SK-N-SH (cell line): ENCODE results near the gene PLA2G6.

Experiments used
- EP300 ChIP-seq, 2 experiments: IDR thresholded peaks; 2 replicates each; pipeline versions ENCODE4 v1.4.0 to v1.6.1; 2012; ENCODE audit warnings: borderline replicate concordance in 1 of 2, low read depth in 1 of 2, low read length in 1 of 2
- EZH2phosphoT487 ChIP-seq: fragments of 200-600 bp; sonication (generic); IDR thresholded peaks from 2 replicates; pipeline ENCODE4 v1.6.1; 2017; ENCODE audit warnings: low read depth, mixed run types, mild to moderate bottlenecking, antibody characterized with exemption, moderate library complexity, borderline replicate concordance
- GATA2 ChIP-seq: sonication (generic); formaldehyde crosslinking; IDR thresholded peaks from 2 replicates; pipeline ENCODE4 v1.5.0; 2020; ENCODE audit warnings: mild to moderate bottlenecking, missing genetic modification reagents
- POLR2AphosphoS5 ChIP-seq: IDR thresholded peaks from 2 replicates; pipeline ENCODE4 v1.6.1; 2012; ENCODE audit warnings: low read depth, low read length
- REST ChIP-seq: IDR thresholded peaks from 2 replicates; pipeline ENCODE4 v1.6.1; 2012; ENCODE audit warnings: mild to moderate bottlenecking, low read depth, low read length, moderate library complexity
- RXRA ChIP-seq: IDR thresholded peaks from 2 replicates; pipeline ENCODE4 v1.4.0; 2012; ENCODE audit warnings: low read depth, mild to moderate bottlenecking, borderline replicate concordance
- SMC3 ChIP-seq: IDR thresholded peaks from 2 replicates; pipeline ENCODE4 v1.6.1; 2012; ENCODE audit warnings: low read depth, low read length, improper control_type of control experiment
- TAF1 ChIP-seq: IDR thresholded peaks from 2 replicates; pipeline ENCODE4 v1.6.1; 2012; ENCODE audit warnings: low read depth, mild to moderate bottlenecking, low read length, moderate library complexity, borderline replicate concordance
- TCF12 ChIP-seq: IDR thresholded peaks from 2 replicates; pipeline ENCODE4 v1.4.0; 2012
- TF ChIP-seq, protein P1 (sequence below): fragments of 200-600 bp; sonication (generic); IDR thresholded peaks from 2 replicates; pipeline ENCODE4 v1.6.1; 2017; ENCODE audit warnings: antibody characterized with exemption, mild to moderate bottlenecking, moderate library complexity
- TF ChIP-seq, protein P2 (sequence below): IDR thresholded peaks from 2 replicates; pipeline ENCODE4 v1.4.0; 2012; ENCODE audit warnings: low read depth, borderline replicate concordance

- TF ChIP-seq SMC3 (no peak), TAF1 (no peak), RXRA (no peak), TCF12 (no peak), EZH2phosphoT487 (no peak), POLR2AphosphoS5 (no peak), REST (no peak), GATA2 (CRISPR knock-in tag) (no peak), EP300 (IDR thresholded peaks at IDR 0.05; ENCODE audit: borderline replicate concordance in 1 of 2, low read depth in 1 of 2, low read length in 1 of 2) (no peak)
- TF ChIP-seq, protein P1, sequence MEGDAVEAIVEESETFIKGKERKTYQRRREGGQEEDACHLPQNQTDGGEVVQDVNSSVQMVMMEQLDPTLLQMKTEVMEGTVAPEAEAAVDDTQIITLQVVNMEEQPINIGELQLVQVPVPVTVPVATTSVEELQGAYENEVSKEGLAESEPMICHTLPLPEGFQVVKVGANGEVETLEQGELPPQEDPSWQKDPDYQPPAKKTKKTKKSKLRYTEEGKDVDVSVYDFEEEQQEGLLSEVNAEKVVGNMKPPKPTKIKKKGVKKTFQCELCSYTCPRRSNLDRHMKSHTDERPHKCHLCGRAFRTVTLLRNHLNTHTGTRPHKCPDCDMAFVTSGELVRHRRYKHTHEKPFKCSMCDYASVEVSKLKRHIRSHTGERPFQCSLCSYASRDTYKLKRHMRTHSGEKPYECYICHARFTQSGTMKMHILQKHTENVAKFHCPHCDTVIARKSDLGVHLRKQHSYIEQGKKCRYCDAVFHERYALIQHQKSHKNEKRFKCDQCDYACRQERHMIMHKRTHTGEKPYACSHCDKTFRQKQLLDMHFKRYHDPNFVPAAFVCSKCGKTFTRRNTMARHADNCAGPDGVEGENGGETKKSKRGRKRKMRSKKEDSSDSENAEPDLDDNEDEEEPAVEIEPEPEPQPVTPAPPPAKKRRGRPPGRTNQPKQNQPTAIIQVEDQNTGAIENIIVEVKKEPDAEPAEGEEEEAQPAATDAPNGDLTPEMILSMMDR, result no peak
- TF ChIP-seq, protein P2, sequence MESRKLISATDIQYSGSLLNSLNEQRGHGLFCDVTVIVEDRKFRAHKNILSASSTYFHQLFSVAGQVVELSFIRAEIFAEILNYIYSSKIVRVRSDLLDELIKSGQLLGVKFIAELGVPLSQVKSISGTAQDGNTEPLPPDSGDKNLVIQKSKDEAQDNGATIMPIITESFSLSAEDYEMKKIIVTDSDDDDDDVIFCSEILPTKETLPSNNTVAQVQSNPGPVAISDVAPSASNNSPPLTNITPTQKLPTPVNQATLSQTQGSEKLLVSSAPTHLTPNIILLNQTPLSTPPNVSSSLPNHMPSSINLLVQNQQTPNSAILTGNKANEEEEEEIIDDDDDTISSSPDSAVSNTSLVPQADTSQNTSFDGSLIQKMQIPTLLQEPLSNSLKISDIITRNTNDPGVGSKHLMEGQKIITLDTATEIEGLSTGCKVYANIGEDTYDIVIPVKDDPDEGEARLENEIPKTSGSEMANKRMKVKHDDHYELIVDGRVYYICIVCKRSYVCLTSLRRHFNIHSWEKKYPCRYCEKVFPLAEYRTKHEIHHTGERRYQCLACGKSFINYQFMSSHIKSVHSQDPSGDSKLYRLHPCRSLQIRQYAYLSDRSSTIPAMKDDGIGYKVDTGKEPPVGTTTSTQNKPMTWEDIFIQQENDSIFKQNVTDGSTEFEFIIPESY, result no peak
These were observed 38.5 kb upstream of the PLA2G6 start for GRCh38 chr22:38220163-38220562.
